Measurements from ENCODE around the gene MMP8.

The MMP8 gene

GRCh38 chr11:102685338-102685737 lies 39.4 kb downstream of the MMP8 start:
- no peak overlapping the region for H3K4me3 ChIP-seq (ENCODE audit: low read depth, low read length)
- no peaks in the 10 kb centered on the region for H3K36me3 ChIP-seq (ENCODE audit: control insufficient read depth, insufficient read depth, low read length)
- no peaks in the 10 kb centered on the region for H3K4me1 ChIP-seq (ENCODE audit: control insufficient read depth, insufficient read depth, low read length)
- H3K27me3 ChIP-seq (ENCODE audit: control insufficient read depth, insufficient read depth, low read length), result no peaks in the 10 kb centered on the region
- no peak overlapping the region for H3K27ac ChIP-seq (ENCODE audit: low read depth, low read length)
- H3K9me3 ChIP-seq (ENCODE audit: control insufficient read depth, insufficient read depth, low read depth, low read length), result peaks cover 4% of the 10 kb centered on the region; the same call in 1 of the 2 replicates
- H3K9ac ChIP-seq (ENCODE audit: low read length), result no peak overlapping the region

DNA sequence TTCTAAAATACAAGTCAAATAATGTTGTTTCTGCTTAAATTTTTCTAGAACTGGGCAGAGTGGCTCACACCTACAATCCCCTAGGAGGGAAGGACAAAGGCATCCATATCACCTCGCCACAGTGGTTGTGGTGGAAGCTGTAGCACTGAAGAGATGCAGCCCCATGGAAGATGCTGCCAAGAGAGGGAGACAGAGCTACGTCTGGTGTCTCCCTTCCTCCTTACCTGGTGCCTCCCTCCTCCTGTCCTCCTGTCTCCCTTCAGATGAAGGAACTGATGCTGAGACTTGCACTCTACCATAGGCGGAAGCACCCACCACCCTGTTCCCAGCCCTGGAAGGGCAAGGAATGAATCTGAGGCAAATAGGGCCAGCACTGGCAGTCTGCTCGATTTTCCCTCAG lies 41.5 kb downstream of the MMP8 start:
- Histone ChIP-seq H3K27ac (ENCODE audit: low read depth, low read length) (no peak overlapping the region), H3K4me1 (ENCODE audit: control insufficient read depth, insufficient read depth, low read length) (no peaks in the 10 kb centered on the region), H3K27me3 (ENCODE audit: control insufficient read depth, insufficient read depth, low read length) (no peaks in the 10 kb centered on the region), H3K9me3 (ENCODE audit: control insufficient read depth, insufficient read depth, low read depth, low read length) (peaks cover 4% of the 10 kb centered on the region; the same call in 1 of the 2 replicates), H3K36me3 (ENCODE audit: control insufficient read depth, insufficient read depth, low read length) (no peaks in the 10 kb centered on the region), H3K9ac (ENCODE audit: low read length) (no peak overlapping the region), H3K4me3 (ENCODE audit: low read depth, low read length) (no peak overlapping the region)

GRCh38 chr11:102680945-102681344 lies 43.8 kb downstream of the MMP8 start:
- Histone ChIP-seq H3K27ac (ENCODE audit: low read depth, low read length) (no peak overlapping the region), H3K4me3 (ENCODE audit: low read depth, low read length) (no peak overlapping the region), H3K9ac (ENCODE audit: low read length) (no peak overlapping the region), H3K36me3 (ENCODE audit: control insufficient read depth, insufficient read depth, low read length) (no peaks in the 10 kb centered on the region), H3K9me3 (ENCODE audit: control insufficient read depth, insufficient read depth, low read depth, low read length) (no peaks in the 10 kb centered on the region), H3K4me1 (ENCODE audit: control insufficient read depth, insufficient read depth, low read length) (peaks cover 6% of the 10 kb centered on the region; the same call in 1 of the 2 replicates), H3K27me3 (ENCODE audit: control insufficient read depth, insufficient read depth, low read length) (no peaks in the 10 kb centered on the region)

DNA sequence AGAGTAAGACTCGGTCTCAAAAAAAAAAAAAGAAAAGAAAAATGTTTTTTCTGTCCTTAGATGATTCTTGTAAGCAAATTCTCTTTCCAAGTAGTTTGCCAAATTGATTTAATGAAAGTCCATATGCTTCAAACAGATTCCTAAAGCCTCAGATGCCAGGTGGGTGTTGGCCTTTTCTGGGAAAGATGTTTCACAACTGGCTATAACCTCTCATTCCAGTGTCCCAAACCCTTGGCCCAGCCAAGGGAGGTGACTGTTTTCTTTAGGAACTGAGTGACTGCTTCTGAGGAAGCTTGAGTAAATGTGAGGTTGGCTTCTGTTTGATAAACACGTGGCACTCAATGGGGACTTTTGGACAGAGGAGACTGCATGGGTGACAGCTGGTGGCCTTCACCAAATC lies 46.7 kb downstream of the MMP8 start:
- Histone ChIP-seq H3K9me3 (ENCODE audit: control insufficient read depth, insufficient read depth, low read depth, low read length) (no peaks in the 10 kb centered on the region), H3K36me3 (ENCODE audit: control insufficient read depth, insufficient read depth, low read length) (no peaks in the 10 kb centered on the region), H3K27me3 (ENCODE audit: control insufficient read depth, insufficient read depth, low read length) (no peaks in the 10 kb centered on the region), H3K27ac (ENCODE audit: low read depth, low read length) (no peak overlapping the region), H3K9ac (ENCODE audit: low read length) (no peak overlapping the region), H3K4me3 (ENCODE audit: low read depth, low read length) (no peak overlapping the region), H3K4me1 (ENCODE audit: control insufficient read depth, insufficient read depth, low read length) (peaks cover 6% of the 10 kb centered on the region; the same call in 1 of the 2 replicates)

GRCh38 chr11:102676084-102676483 lies 48.7 kb downstream of the MMP8 start:
- Histone ChIP-seq H3K9me3 (ENCODE audit: control insufficient read depth, insufficient read depth, low read depth, low read length) (no peaks in the 10 kb centered on the region), H3K36me3 (ENCODE audit: control insufficient read depth, insufficient read depth, low read length) (no peaks in the 10 kb centered on the region), H3K27me3 (ENCODE audit: control insufficient read depth, insufficient read depth, low read length) (no peaks in the 10 kb centered on the region), H3K27ac (ENCODE audit: low read depth, low read length) (no peak overlapping the region), H3K9ac (ENCODE audit: low read length) (no peak overlapping the region), H3K4me1 (ENCODE audit: control insufficient read depth, insufficient read depth, low read length) (peaks cover 6% of the 10 kb centered on the region; the same call in 1 of the 2 replicates), H3K4me3 (ENCODE audit: low read depth, low read length) (no peak overlapping the region)

DNA sequence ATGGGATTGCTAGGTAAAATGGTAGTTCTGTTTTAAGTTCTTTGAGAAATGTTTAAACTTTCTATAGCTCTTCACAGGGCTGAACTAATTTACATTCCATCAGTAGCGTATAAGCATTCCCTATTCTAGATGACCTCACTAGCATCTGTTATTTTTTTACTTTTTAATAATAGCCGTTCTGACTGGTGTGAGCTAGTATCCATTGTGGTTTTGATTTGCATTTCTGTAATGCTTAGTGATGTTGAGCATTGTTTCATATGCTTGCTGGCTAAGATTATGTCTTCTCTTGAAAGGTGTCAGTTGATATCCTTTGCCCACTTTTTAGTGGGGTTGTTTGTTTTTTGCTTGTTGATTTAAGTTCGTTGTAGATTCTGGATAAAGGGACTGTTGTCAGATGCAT lies 55.1 kb downstream of the MMP8 start:
- Histone ChIP-seq H3K4me1 (ENCODE audit: control insufficient read depth, insufficient read depth, low read length) (no peaks in the 10 kb centered on the region), H3K9me3 (ENCODE audit: control insufficient read depth, insufficient read depth, low read depth, low read length) (no peaks in the 10 kb centered on the region), H3K27me3 (ENCODE audit: control insufficient read depth, insufficient read depth, low read length) (no peaks in the 10 kb centered on the region), H3K9ac (ENCODE audit: low read length) (no peak overlapping the region), H3K27ac (ENCODE audit: low read depth, low read length) (no peak overlapping the region), H3K4me3 (ENCODE audit: low read depth, low read length) (no peak overlapping the region), H3K36me3 (ENCODE audit: control insufficient read depth, insufficient read depth, low read length) (no peaks in the 10 kb centered on the region)

DNA sequence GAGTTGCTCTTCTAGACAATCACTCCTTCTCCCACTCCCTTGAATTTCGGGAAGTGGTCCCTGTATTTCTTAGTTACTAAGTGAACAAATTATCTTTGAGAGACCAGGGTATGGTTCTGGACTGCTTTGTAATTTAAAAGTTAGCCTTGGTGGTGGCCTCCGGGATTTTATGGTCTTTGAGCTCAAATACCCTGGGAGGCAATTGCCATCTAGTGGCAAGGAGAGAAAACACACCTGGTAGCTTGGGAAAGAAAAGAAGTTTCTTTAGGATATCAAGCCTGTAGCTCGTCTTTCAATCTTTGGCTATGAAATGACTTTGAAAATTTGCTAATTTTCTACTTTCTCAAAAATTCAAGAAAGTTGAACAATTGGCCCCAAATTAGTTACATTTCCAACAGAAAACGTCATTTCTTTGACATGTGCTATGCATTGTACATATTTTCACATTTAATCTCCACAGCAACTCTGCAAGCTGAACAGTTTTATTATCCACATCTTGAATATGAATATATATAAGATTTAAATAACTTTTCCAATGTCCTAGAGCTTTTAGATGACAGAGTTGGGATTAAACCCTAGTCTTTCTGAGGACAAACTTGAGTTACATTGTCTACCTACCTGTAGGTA lies 58.3 kb downstream of the MMP8 start:
- Histone ChIP-seq H3K36me3 (ENCODE audit: control insufficient read depth, insufficient read depth, low read length) (no peaks in the 10 kb centered on the region), H3K9ac (ENCODE audit: low read length) (no peak overlapping the region), H3K27ac (ENCODE audit: low read depth, low read length) (no peak overlapping the region), H3K4me1 (ENCODE audit: control insufficient read depth, insufficient read depth, low read length) (no peaks in the 10 kb centered on the region), H3K4me3 (ENCODE audit: low read depth, low read length) (no peak overlapping the region), H3K9me3 (ENCODE audit: control insufficient read depth, insufficient read depth, low read depth, low read length) (no peaks in the 10 kb centered on the region), H3K27me3 (ENCODE audit: control insufficient read depth, insufficient read depth, low read length) (no peaks in the 10 kb centered on the region)

DNA sequence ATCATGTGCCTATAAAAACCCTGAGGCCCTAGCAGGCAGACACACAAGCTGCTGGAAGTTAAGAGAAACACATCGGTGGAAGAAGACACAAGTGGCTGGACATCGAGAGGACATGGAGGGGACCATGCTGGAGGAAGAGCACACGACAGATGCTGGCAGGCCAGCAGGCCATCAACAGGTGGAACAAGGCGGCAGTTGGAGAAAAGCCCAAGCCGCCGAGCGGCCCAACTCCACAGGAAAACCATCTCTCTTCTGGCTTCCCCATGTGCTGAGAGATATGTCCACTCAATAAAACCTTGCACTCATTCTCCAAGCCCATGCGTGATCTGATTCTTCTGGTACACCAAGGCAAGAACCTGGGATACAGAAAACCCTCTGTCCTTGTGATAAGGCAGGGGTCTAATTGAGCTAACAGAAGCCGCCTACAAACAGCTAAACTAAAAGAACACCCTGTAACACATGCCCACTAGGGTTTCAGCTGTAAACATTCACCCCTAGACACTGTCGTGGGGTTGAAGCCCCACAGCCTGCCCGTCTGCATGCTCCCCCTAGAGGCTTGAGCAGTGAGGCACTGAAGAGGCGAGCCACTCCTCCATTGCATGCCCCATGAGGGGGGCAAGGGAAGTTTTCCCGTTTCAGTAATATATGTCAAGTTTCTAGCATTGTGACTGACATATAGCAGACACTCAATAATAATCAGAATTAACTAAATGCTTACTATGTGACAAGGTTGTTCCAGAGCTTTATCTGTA lies 60.6 kb downstream of the MMP8 start:
- H3K36me3 ChIP-seq (ENCODE audit: control insufficient read depth, insufficient read depth, low read length), result no peaks in the 10 kb centered on the region

GRCh38 chr11:102662607-102663006 lies 62.1 kb downstream of the MMP8 start:
- H3K27me3 ChIP-seq (ENCODE audit: control insufficient read depth, insufficient read depth, low read length), result no peaks in the 10 kb centered on the region
- H3K4me1 ChIP-seq (ENCODE audit: control insufficient read depth, insufficient read depth, low read length), result no peaks in the 10 kb centered on the region
- no peaks in the 10 kb centered on the region for H3K36me3 ChIP-seq (ENCODE audit: control insufficient read depth, insufficient read depth, low read length)
- H3K9me3 ChIP-seq (ENCODE audit: control insufficient read depth, insufficient read depth, low read depth, low read length), result no peaks in the 10 kb centered on the region
- no peak overlapping the region for H3K4me3 ChIP-seq (ENCODE audit: low read depth, low read length)
- no peak overlapping the region for H3K27ac ChIP-seq (ENCODE audit: low read depth, low read length)
- H3K9ac ChIP-seq (ENCODE audit: low read length), result no peak overlapping the region

More for the DNA sequence above, 60.6 kb downstream of the MMP8 start:
- Histone ChIP-seq H3K9ac (ENCODE audit: low read length) (no peak overlapping the region), H3K27ac (ENCODE audit: low read depth, low read length) (no peak overlapping the region), H3K27me3 (ENCODE audit: control insufficient read depth, insufficient read depth, low read length) (no peaks in the 10 kb centered on the region), H3K9me3 (ENCODE audit: control insufficient read depth, insufficient read depth, low read depth, low read length) (no peaks in the 10 kb centered on the region), H3K4me3 (ENCODE audit: low read depth, low read length) (no peak overlapping the region), H3K4me1 (ENCODE audit: control insufficient read depth, insufficient read depth, low read length) (no peaks in the 10 kb centered on the region)

Data from HUES6 (cell line).